Ovary (tissue), 9 donors: ENCODE measurements around the gene ARL6IP5. TPM values are rescaled to one million over a fixed set of nuclear protein-coding genes. Genes with fewer than 3 reads are reported as not detected.

Source experiments
- DNase-seq, 5 donors: peaks; one replicate each; pipeline ENCODE4 v3.0.0-alpha.2; 2019 to 2020
- H3K27ac ChIP-seq, 2 donors: fragments of 200-600 bp; one replicate each; pipeline versions ENCODE4 v1.5.1 to v1.8.0; 2019 to 2022
- H3K27me3 ChIP-seq: fragments of 200-600 bp; one replicate; pipeline ENCODE4 v1.8.0; 2022
- H3K36me3 ChIP-seq: fragments of 200-600 bp; sonication (generic); one replicate; pipeline ENCODE4 v1.5.1; 2019
- H3K4me1 ChIP-seq: one replicate; pipeline ENCODE4 v1.8.1; 2013; ENCODE audit warnings: mild to moderate bottlenecking, moderate library complexity; ENCODE audit not compliant: insufficient read depth
- H3K4me3 ChIP-seq: fragments of 200-600 bp; sonication (generic); one replicate; pipeline ENCODE4 v1.5.1; 2017
- H3K9me3 ChIP-seq, 2 donors: fragments of 200-600 bp in 1 of 2; sonication (generic) in 1 of 2; one replicate each; pipeline versions ENCODE4 v1.5.1 to v1.8.1; 2013 to 2019; ENCODE audit warnings: mild to moderate bottlenecking in 1 of 2, moderate library complexity in 1 of 2
- EP300 ChIP-seq: sonication (generic); formaldehyde crosslinking; IDR thresholded peaks from one replicate; pipeline ENCODE4 v1.6.1; 2017; ENCODE audit warnings: antibody characterized with exemption
- POLR2A ChIP-seq: fragments of 450-650 bp; IDR thresholded peaks from one replicate; pipeline ENCODE4 v1.6.1; 2017; ENCODE audit warnings: antibody characterized with exemption, mild to moderate bottlenecking, moderate library complexity
- WGBS, 3 donors: extraction: QIAGEN DNeasy Blood & Tissue Kit in 1 of 3; methylation state at CpG; one replicate each; pipeline versions ENCODE4 v1.1.5 to v1.1.7; 2013 to 2017; 5-methylcytosine and 5-hydroxymethylcytosine counted together
- intact Hi-C, 4 donors: fragments of 100-400 bp; cut with DNase I; formaldehyde crosslinking; loops; one replicate each; pipeline versions ENCODE4 v1.11.0 to v1.15.1; 2022 to 2023
- polyA plus RNA-seq, 2 donors: library from polyadenylated mRNA; stranded (reverse); fragments of 200-250 nt in 1 of 2; fragments of 350-450 nt in 1 of 2; fragmentation: Illumina TruSeq in 1 of 2; extraction: RNeasy Lipid Tissue Mini Kit (QIAGEN cat#74804) in 1 of 2; gene quantifications; one replicate each; pipeline ENCODE4 v1.2.3, GENCODE V29; 2013 to 2014
- total RNA-seq, 7 donors: library from RNA; depleted of rRNA in 2 of 7; stranded (reverse); fragments of >200 nt in 2 of 7; fragmentation: NEBNext Ultra II Directional in 3 of 7; extraction: Animal tissue kit (Norgen Biotek cat#: 25700) in 3 of 7; gene quantifications; one replicate each; pipeline versions ENCODE4 v1.1.0 to v1.2.4, GENCODE V29; 2016 to 2023
- TF ChIP-seq, protein P1 (sequence below), 3 donors: fragments of 450-650 bp in 2 of 3; fragments of 200-600 bp in 1 of 3; IDR thresholded peaks; one replicate each; pipeline versions ENCODE4 v1.5.1 to v1.8.0; 2016 to 2022; ENCODE audit warnings: antibody characterized with exemption in 3 of 3, mild to moderate bottlenecking in 1 of 3
- donor health status: DM: no; HTN: no; CAD: no; lungs with moderate emphysema.
- donor health status: DM: no; HTN: no; CAD: no.
- donor health status: Bipolar disorder and iron deficiency.
- donor health status: DM: yes; HTN: yes; CAD: no.
- donor health status: DM: no; HTN: no; CAD: no.
- donor health status: DM: yes; HTN: yes; CAD: no.

Gene ARL6IP5
- total and polyA plus RNA-seq, 9 donors: 59.0 to 197 (median 78.4) TPM

DNA sequence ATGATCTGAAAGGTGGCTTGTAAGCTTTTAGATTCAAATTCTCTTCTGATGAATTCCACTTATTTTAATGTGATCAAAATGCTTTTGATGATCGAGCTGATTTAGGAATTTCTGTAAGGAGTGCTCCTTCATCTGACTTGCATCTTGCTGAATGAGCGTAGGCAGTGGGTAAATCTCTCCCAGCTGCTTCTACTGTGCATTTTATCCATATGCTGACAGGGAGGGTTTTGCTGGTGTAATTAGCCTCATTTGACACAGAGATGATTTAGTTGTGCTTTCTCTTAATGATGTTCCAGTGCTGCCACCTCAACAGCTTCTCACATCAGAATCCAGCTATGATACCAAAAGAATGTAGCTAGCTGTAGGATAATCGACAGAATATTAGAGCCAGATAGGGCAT is 41.5 kb downstream of the ARL6IP5 start:
- no peaks in the 10 kb centered on the region for H3K27me3 ChIP-seq
- H3K36me3 ChIP-seq: no peaks in the 10 kb centered on the region
- no peak for DNase-seq
- H3K4me3 ChIP-seq: no peak overlapping the region
- no peak overlapping the region for H3K27ac ChIP-seq
- no peaks in the 10 kb centered on the region for H3K9me3 ChIP-seq
- no peaks in the 10 kb centered on the region for H3K4me1 ChIP-seq
- TF ChIP-seq, protein P1, sequence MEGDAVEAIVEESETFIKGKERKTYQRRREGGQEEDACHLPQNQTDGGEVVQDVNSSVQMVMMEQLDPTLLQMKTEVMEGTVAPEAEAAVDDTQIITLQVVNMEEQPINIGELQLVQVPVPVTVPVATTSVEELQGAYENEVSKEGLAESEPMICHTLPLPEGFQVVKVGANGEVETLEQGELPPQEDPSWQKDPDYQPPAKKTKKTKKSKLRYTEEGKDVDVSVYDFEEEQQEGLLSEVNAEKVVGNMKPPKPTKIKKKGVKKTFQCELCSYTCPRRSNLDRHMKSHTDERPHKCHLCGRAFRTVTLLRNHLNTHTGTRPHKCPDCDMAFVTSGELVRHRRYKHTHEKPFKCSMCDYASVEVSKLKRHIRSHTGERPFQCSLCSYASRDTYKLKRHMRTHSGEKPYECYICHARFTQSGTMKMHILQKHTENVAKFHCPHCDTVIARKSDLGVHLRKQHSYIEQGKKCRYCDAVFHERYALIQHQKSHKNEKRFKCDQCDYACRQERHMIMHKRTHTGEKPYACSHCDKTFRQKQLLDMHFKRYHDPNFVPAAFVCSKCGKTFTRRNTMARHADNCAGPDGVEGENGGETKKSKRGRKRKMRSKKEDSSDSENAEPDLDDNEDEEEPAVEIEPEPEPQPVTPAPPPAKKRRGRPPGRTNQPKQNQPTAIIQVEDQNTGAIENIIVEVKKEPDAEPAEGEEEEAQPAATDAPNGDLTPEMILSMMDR (IDR thresholded peaks at IDR 0.05): no peak
- no peak for TF ChIP-seq EP300
- TF ChIP-seq POLR2A: no peak
- intact Hi-C loops: no loop called here
- whole genome bisulfite sequencing, 3 donors: 57 to 70% (median 59%) methylated on average over 3 of the region's 3 CpGs

DNA sequence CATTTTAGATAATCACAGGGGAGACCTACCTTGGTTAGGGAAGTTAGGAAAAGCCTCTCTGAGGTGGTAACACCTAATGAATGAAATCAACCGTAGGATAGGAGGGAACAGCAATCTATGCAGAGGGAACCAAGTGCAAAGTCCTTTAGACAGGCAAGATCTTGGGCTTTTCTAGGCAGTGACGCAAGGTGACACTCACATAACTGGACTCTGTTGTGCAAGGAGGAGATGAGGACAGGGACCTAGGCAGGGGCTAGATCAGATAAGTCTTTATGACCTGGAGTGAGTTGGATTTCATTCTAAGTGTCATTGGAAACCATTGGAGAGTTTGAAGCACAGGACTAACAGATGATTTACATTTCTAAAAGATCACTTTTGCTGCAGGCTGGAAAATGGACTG is 42.3 kb downstream of the ARL6IP5 start:
- 90 to 95% (median 94%) methylated on average over 2 of the region's 2 CpGs for WGBS, 3 donors
- H3K27me3 ChIP-seq: no peaks in the 10 kb centered on the region
- no peak overlapping the region for H3K27ac ChIP-seq
- H3K4me3 ChIP-seq: no peak overlapping the region
- no peaks in the 10 kb centered on the region for H3K36me3 ChIP-seq
- TF ChIP-seq, protein P1 (IDR thresholded peaks at IDR 0.05): no peak
- TF ChIP-seq POLR2A: no peak
- no peak for TF ChIP-seq EP300
- no peaks in the 10 kb centered on the region for H3K9me3 ChIP-seq
- intact Hi-C loops: no loop called here
- no peak for DNase-seq
- H3K4me1 ChIP-seq: no peaks in the 10 kb centered on the region

DNA sequence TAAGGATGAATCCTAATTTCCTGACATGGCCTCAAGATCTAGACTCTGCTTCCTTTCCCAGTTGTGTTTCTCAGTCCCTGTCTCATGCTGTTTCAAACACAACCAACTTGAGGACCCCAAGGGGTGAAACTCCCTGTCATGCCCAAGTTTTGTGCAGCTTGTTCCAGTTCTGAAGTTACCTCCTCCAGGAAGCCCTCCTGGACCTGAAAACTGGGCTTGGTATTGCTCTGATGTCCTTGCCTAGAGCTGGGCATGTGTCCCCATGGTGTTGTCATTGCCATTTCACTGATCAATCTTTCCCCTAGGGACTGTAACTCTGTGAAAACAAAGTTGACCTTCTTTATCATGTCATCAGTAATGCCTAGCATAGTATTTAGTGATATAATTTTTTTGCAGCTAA is 43.8 kb downstream of the ARL6IP5 start:
- Histone ChIP-seq H3K4me3 (no peak overlapping the region), H3K9me3 (no peaks in the 10 kb centered on the region), H3K27ac (no peak overlapping the region), H3K27me3 (no peaks in the 10 kb centered on the region), H3K4me1 (no peaks in the 10 kb centered on the region), H3K36me3 (no peaks in the 10 kb centered on the region)
- intact Hi-C loops: no loop called here
- TF ChIP-seq, protein P1 (IDR thresholded peaks at IDR 0.05): no peak
- TF ChIP-seq POLR2A (no peak), EP300 (no peak)
- no peak for DNase-seq

DNA sequence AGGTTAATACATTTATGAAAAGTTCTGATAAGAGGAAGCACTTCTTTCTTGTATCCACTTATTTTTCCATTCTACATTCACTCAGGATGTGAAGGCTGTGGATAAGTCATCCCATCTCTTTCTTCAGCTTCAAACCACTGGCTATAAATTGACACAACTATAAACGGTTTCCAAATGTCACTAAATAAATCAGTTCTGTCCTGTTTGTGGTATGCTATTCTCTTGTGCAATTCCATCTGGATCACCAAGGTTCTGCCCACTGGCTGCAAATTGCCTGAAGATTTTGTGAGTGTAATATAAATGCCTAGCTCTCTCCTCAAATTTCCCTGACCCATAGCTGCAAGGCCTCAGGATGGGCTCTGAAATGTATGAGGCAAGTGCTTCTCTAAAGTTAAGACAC is 44.8 kb downstream of the ARL6IP5 start:
- Histone ChIP-seq H3K4me1 (no peaks in the 10 kb centered on the region), H3K4me3 (no peak overlapping the region), H3K27me3 (no peaks in the 10 kb centered on the region), H3K36me3 (no peaks in the 10 kb centered on the region), H3K27ac (no peak overlapping the region), H3K9me3 (no peaks in the 10 kb centered on the region)
- TF ChIP-seq EP300: no peak
- TF ChIP-seq, protein P1 (IDR thresholded peaks at IDR 0.05): no peak
- TF ChIP-seq POLR2A: no peak
- 37 to 44% (median 39%) methylated on average over 1 of the region's 1 CpG for WGBS, 3 donors
- no peak for DNase-seq
- intact Hi-C loops: no loop called here

DNA sequence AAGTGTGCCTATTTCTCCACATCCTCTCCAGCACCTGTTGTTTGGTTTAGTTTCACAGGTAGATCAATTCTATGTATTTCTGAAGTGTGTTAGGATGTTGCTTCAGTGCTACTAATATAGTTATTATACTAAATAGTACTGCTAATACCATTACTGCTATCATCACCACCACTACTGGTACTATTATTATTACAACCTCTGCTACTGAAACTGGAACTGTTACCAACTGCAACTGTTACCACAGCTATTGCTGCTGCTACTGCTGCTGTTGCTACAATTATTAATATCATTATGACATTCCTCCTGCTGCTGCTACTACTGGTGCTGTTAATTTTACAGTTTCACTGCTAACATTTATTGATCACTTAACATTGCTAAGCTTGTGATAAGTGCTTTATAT is 46.0 kb downstream of the ARL6IP5 start:
- no peak overlapping the region for H3K27ac ChIP-seq
- no peaks in the 10 kb centered on the region for H3K27me3 ChIP-seq
- H3K4me3 ChIP-seq: no peak overlapping the region
- TF ChIP-seq EP300: no peak
- TF ChIP-seq, protein P1 (IDR thresholded peaks at IDR 0.05): no peak
- no peak for TF ChIP-seq POLR2A
- no peaks in the 10 kb centered on the region for H3K4me1 ChIP-seq
- intact Hi-C loops: no loop called here
- H3K9me3 ChIP-seq: no peaks in the 10 kb centered on the region
- no peaks in the 10 kb centered on the region for H3K36me3 ChIP-seq
- DNase-seq: no peak
